SK-N-DZ (cell line): ENCODE data around the gene TXNRD2.
"Not testable (repeated sequence)": the region's sequence is repeated elsewhere in the genome, so short reads cannot be mapped to it uniquely, and the experiment has no call there.

Experiments used
- DNase-seq: peaks from one replicate; pipeline ENCODE4 v3.0.0-alpha.2; 2015; ENCODE audit warnings: low spot score

The TXNRD2 gene

GRCh38 chr22:19948057-19948760 lies 6.6 kb upstream of the TXNRD2 start:
- no peak for DNase-seq

DNA sequence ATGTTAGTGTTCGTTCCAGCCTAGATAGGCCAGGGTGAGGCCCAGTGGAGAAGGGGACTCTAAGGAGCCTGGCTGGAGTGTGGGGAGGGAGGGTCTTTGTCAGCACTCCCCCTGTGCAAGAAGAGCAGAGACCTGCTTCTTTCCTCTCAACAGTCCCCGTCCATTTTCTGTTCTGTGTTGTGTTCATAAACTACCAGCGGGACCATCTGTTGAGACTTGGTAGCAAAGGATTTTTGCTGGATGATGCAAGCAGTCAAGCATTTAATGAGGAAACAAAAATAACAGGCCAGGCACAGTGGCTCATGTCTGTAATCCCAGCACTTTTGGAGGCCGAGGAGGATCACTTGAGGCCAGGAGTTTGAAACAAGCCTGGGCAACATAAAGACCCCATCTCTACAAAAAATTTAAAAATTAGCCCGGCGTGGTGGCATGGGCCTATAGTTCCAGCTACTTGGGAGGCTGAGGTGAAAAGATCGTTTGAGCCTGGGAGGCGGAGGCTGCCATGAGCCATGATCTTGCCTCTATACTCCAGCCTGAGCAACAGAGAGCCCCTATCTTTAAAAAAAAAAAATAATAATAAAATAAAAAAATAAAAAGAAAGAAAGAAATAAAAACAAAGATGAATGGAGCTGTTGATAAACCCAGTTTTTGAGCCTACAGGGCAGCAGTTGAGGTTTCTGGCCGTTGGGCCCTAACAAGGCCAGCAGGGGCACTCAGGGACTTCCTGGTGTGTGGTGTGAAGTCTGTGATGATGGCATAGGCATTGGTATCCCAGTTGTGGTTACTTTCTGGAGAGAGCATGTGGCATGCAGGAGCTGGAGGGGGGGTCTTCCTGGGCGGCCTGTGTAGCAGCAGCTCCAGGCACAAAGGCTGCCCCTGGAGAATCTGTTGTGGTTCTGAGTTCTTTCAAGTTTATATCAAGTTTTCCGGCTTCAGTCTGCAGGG lies 1.7 kb upstream of the TXNRD2 start:
- no peak for DNase-seq

DNA sequence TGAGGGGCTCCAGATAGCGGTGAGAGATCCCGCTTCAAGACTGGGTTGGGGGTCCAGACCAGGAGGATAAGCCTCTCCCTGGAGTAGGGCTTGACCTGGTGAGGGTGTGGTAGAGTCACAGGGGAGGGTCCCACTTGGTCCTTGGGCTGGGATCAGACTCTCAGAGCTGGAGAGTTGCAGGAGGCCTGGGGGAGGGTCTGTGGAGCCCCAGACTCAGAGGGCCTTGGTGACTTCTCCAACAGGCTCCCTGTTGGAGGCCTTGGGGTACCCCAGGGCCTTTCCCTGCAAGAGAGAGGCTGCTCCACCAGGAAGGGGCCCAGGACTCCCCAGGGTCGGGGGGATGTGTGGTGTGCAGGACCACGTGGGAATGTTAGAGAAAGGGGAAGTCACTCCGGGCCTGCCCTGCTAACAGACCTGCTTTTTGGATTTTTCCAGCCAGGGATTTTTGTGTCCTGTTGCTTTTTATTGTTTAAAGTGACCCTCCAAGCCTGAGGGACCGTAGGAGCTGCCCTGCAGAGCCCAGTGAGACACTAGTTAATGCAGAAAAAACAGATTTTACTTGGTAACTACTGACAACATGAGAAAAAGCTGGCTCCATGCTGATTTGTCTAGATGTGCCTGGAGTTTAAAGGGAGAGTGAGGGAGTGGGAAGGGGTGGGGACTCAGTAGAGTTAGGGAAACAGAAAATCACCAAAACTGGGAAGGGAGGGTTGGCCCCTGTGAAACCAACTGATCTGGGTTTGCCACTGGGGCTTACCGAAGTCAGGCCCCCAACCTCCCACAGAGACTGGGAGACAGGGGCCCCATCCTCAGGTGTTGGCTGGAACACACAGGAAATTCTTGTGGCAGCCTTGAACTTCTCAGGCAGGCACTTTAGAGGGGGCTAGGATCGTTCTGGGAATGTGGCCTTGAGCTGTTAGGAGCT lies 801 bp upstream of the TXNRD2 start:
- no peak for DNase-seq

GRCh38 chr22:19940536-19941364 lies 868 bp downstream of the TXNRD2 start:
- DNase-seq: no peak

- DNase-seq: no peak
Observed at GRCh38 chr22:19937616-19938473, 3.8 kb downstream of the TXNRD2 start.

- no peak for DNase-seq
Observed at GRCh38 chr22:19936513-19936912, 5.1 kb downstream of the TXNRD2 start.

DNA sequence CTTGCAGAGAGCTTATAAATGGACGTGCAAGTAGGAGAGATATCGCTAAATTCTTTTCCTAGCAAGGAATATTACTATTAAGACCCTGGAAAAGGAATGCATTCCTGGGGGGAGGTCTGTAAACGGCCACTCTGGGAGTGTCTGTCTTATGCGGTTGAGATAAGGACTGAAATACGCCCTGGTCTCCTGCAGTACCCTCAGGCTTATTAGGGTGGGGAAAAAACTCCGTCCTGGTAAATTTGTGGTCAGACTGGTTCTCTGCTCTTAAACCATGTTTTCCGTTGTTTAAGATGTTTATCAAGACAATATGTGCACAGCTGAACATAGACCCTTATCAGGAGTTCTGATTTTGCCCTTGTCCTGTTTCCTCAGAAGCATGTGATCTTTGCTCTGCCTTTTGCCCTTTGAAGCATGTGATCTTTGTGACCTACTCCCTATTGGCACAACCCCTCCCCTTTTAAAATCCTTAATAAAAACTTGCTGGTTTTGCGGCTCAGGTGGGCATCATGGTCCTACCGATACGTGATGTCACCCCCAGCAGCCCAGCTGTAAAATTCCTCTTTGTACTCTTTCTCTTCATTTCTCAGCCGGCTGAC lies 6.4 kb downstream of the TXNRD2 start:
- DNase-seq: not testable (repeated sequence)

GRCh38 chr22:19933341-19934241 lies 8.0 kb downstream of the TXNRD2 start:
- no peak for DNase-seq

- DNase-seq: no peak
Observed at GRCh38 chr22:19932367-19933206, 9.0 kb downstream of the TXNRD2 start.

DNA sequence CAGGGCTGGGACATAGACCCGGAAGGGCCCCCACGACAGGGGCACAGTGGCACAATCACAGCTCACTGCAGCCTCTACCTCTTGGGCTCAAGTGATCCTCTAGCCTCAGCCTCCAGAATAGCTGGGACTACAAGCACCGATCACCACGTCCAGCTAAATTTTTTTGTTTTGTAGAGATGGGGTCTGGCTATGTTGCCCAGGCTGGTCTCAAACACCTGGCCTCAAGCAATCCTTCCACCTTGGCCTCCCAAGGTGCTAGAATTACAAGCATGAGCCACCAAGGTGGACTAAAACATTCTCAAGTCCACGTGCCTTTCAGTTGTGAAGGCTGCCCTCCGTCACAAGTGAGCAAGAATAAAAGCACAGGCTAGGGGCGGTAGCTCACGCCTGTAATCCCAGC lies 10.1 kb downstream of the TXNRD2 start:
- DNase-seq: no peak

GRCh38 chr22:19930551-19931486 lies 10.8 kb downstream of the TXNRD2 start:
- no peak for DNase-seq

DNA sequence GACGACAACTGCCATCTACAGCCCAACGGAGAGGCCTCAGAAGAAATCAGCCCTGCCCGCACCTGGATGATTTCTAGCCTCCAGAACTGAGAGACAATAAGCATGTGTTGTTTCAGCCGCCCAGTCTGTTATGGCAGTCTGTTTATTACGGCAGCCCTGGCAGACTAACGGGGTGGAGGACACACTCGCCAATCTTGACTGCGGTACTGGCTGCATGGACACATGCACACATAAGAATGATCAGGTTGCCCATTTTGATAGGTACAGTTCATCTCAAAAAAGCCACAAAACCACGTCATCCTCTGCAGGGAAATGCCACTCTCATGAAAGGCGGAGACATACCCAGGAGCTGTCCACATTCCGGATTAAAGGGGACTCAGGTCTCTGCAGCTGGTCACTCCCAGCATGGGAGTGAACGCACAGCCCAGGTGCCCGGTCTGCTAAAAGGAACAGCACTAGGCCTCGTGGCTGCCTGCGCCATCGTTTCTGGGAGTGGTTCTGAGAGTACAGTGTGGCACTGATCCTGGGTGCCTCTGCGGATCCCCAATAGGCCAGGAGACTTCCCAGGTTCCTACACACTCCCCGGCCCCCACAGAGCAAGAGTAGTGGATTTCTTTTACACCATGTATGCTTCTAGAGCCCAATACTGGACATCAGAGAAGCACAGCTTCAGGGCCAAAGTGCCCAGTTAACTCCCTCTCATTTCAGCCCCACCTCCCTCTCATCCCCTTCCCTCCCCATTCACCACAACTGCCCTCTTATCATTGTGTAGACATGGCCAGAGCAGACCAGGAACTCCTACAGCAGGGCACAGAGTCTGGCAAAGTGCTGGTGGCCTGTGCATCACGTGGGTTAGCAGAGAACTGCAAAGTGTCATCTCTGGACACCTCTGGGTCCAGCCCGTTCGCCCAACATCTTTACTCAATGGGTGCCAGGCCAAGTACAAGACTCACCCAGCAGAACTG lies 11.8 kb downstream of the TXNRD2 start:
- no peak for DNase-seq

DNA sequence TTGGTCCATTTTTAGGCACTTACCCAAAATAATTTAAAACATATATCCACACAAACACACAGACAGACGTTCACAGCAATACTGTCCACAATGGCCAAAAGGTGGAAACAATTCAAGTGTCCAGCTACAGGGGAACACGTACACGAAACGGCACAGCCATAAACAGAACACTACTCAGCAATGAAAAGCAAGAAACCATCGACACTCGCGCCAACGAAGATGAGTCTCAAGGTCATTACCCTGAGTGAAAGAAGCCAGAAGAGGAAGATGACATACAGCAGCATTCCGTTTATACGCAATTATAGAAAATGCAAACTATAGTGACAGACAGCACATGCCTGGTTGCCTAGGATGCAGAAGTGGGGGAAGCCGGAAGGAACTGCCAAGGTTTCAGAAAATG lies 13.4 kb downstream of the TXNRD2 start:
- no peak for DNase-seq

GRCh38 chr22:19927696-19928095 lies 13.9 kb downstream of the TXNRD2 start:
- no peak for DNase-seq

DNA sequence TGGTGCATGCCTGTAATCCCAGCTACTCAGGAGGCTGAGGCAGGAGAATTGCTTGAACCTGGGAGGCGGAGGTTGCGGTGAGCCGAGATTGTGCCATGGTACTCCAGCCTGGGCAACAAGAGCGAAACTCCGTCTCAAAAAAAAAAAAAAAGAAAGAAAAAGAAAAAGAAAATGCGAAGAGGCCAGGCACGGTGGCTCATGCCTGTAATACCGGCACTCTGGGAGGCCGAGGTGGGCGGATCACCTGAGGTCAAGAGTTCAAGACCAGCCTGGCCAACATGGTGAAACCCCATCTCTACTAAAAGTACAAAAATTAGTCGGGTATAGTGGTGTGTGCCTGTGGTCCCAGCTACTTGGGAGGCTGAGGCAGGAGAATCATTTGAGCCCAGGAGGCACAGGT lies 15.6 kb downstream of the TXNRD2 start:
- DNase-seq: not testable (repeated sequence)
